ENCODE data around the gene FRMD5. TPM values are rescaled to one million over a fixed set of nuclear protein-coding genes. Genes with fewer than 3 reads are reported as not detected.

FRMD5 gene
- total RNA-seq, 2 donors from 2014 or later: 3.6 to 7.0 TPM

DNA sequence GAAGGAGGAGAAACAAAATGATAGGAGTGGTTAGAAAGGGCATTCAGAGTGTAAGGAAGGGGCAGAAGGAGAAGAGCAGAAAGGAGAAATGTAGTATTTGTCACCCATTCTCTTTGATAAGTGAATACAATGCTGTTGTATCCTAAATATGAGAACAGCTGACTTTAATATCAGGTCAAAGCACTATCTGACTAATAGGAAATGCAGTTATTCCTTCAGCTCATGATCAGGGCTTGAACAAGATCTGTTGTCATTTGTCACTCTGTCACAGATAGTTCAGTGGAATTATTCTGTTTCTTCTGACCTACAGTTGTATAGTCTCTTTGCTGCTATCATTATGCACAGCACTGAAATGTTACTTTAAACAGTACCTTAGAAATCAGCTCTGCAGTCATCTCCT lies 149.4 kb downstream of the FRMD5 start:
- no peaks in the 10 kb centered on the region for H3K9me3 ChIP-seq (ENCODE audit: control insufficient read depth, low read length)
- H3K27ac Mint-ChIP-seq: no peak overlapping the region
- no peak overlapping the region for H3K27ac ChIP-seq (ENCODE audit: low read depth, low read length)
- no peaks in the 10 kb centered on the region for H3K27me3 ChIP-seq (ENCODE audit: control insufficient read depth, insufficient read depth, low read length, poor library complexity, severe bottlenecking)
- H3K36me3 ChIP-seq (ENCODE audit: control insufficient read depth, insufficient read depth, low read length): no peaks in the 10 kb centered on the region
- H3K27me3 Mint-ChIP-seq (ENCODE audit: insufficient read depth): no peaks in the 10 kb centered on the region
- peaks cover 2% of the 10 kb centered on the region for H3K9me3 Mint-ChIP-seq
- H3K36me3 Mint-ChIP-seq (ENCODE audit: low read depth): no peaks in the 10 kb centered on the region
- no peak overlapping the region for H3K4me3 Mint-ChIP-seq
- no peaks in the 10 kb centered on the region for H3K4me1 ChIP-seq (ENCODE audit: control insufficient read depth, insufficient read depth, low read length)
- no peak overlapping the region for H3K4me3 ChIP-seq (ENCODE audit: low read length)
- H3K9ac ChIP-seq (ENCODE audit: extremely low read depth, low read length, poor library complexity, severe bottlenecking): no peak overlapping the region
- no peaks in the 10 kb centered on the region for H3K4me1 Mint-ChIP-seq
- DNase-seq: no peak
- no peak for TF ChIP-seq CTCF (conservative IDR thresholded peaks at IDR 0.05)

- Mint-ChIP-seq H3K36me3 (ENCODE audit: low read depth) (no peaks in the 10 kb centered on the region), H3K27ac (no peak overlapping the region), H3K4me3 (no peak overlapping the region), H3K9me3 (peaks cover 2% of the 10 kb centered on the region), H3K27me3 (ENCODE audit: insufficient read depth) (no peaks in the 10 kb centered on the region), H3K4me1 (no peaks in the 10 kb centered on the region)
- Histone ChIP-seq H3K27me3 (ENCODE audit: control insufficient read depth, insufficient read depth, low read length, poor library complexity, severe bottlenecking) (no peaks in the 10 kb centered on the region), H3K9ac (ENCODE audit: extremely low read depth, low read length, poor library complexity, severe bottlenecking) (no peak overlapping the region), H3K36me3 (ENCODE audit: control insufficient read depth, insufficient read depth, low read length) (no peaks in the 10 kb centered on the region), H3K4me1 (ENCODE audit: control insufficient read depth, insufficient read depth, low read length) (no peaks in the 10 kb centered on the region), H3K4me3 (ENCODE audit: low read length) (no peak overlapping the region), H3K27ac (ENCODE audit: low read depth, low read length) (no peak overlapping the region), H3K9me3 (ENCODE audit: control insufficient read depth, low read length) (no peaks in the 10 kb centered on the region)
- WGBS, 2 experiments (ENCODE audit: insufficient coverage in 1 of 2, insufficient read length in 1 of 2): 86% methylated on average over 2 of the region's 3 CpGs; no CpG with 5 or more reads in 1 of the 2 experiments
- DNase-seq: no peak
- TF ChIP-seq CTCF (conservative IDR thresholded peaks at IDR 0.05): no peak
Observed at GRCh38 chr15:44045217-44045616, 149.9 kb downstream of the FRMD5 start.

DNA sequence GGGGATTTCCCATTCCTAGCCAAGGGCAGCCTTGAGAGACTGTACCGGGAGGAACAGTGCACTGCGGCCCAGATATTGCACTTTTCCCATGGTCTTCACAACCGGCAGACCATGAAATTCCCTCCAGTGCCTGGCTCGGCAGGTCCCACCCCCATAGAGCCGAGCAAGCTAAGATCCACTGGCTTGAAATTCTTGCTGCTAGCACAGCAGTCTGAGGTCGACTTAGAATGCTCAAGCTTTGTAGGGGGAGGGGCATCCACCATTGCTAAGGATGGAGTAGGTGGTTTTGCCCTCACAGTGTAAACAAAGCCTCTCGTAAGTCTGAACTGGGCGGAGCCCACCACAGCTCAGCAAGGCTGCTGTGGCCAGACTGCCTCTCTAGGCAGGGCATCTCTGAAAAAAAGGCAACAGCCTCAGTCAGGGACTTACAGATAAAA lies 156.3 kb downstream of the FRMD5 start:
- H3K36me3 Mint-ChIP-seq (ENCODE audit: low read depth): no peaks in the 10 kb centered on the region
- H3K27ac ChIP-seq (ENCODE audit: low read depth, low read length): peak overlapping the region; percentile 41
- H3K27me3 ChIP-seq (ENCODE audit: control insufficient read depth, insufficient read depth, low read length, poor library complexity, severe bottlenecking): no peaks in the 10 kb centered on the region
- no peaks in the 10 kb centered on the region for H3K9me3 ChIP-seq (ENCODE audit: control insufficient read depth, low read length)
- H3K4me3 ChIP-seq (ENCODE audit: low read length): peak overlapping the region; percentile 23
- no peak overlapping the region for H3K27ac Mint-ChIP-seq
- no peak overlapping the region for H3K4me3 Mint-ChIP-seq
- WGBS, 2 experiments (ENCODE audit: insufficient coverage in 1 of 2, insufficient read length in 1 of 2): 68 to 100% methylated on average over 3 to 8 of the region's 8 CpGs
- peaks cover 7% of the 10 kb centered on the region for H3K4me1 ChIP-seq (ENCODE audit: control insufficient read depth, insufficient read depth, low read length)
- H3K9me3 Mint-ChIP-seq: peaks cover 2% of the 10 kb centered on the region
- H3K36me3 ChIP-seq (ENCODE audit: control insufficient read depth, insufficient read depth, low read length): no peaks in the 10 kb centered on the region
- no peak overlapping the region for H3K9ac ChIP-seq (ENCODE audit: extremely low read depth, low read length, poor library complexity, severe bottlenecking)
- no peaks in the 10 kb centered on the region for H3K27me3 Mint-ChIP-seq (ENCODE audit: insufficient read depth)
- TF ChIP-seq CTCF (conservative IDR thresholded peaks at IDR 0.05): no peak
- peak; percentile 74 for DNase-seq
- H3K4me1 Mint-ChIP-seq: peaks cover 9% of the 10 kb centered on the region

All from endodermal cell (in vitro differentiated cells).